IMR-90 (cell line): ENCODE measurements around the gene SPOUT1. TPM values are rescaled to one million over a fixed set of nuclear protein-coding genes. Genes with fewer than 3 reads are reported as not detected.

Experiments
- ATAC-seq: fragments of 200-7000 bp; cut with Tn5 transposase; 2 replicates; pipeline ENCODE4 v1.9.1; 2020; ENCODE audit warnings: low read depth, mild to moderate bottlenecking, moderate library complexity
- BruUV-seq: library from RNA; stranded (reverse); fragments of 400-500 nt; replicated peaks from 2 replicates; lab custom pipeline; 2021; lab: Mats Ljungman, UMichigan
- CTCF ChIA-PET: fragments of 300-600 bp; formaldehyde crosslinking; extraction: SDS; loops from one replicate; lab custom pipeline; 2021; ENCODE audit warnings: antibody characterized with exemption; lab: Yijun Ruan, JAX
- POLR2A ChIA-PET: fragments of 300-600 bp; sonication (Branson Sonifier 250); formaldehyde crosslinking; loops from one replicate; lab custom pipeline; 2022; ENCODE audit warnings: antibody characterized with exemption; ENCODE audit not compliant: unreplicated experiment; lab: Charles Lee
- DNase-seq: peaks from one replicate; pipeline ENCODE4 v3.0.0; 2013
- H2AFZ ChIP-seq: replicated peaks from 2 replicates; pipeline ENCODE3; 2013; ENCODE audit warnings: low read length, mild to moderate bottlenecking; ENCODE audit not compliant: poor library complexity
- H2AK5ac ChIP-seq: 2 replicates; pipeline ENCODE4 v1.6.1; 2013; ENCODE audit warnings: low read depth, low read length, inconsistent platforms
- H2AK9ac ChIP-seq: replicated peaks from 2 replicates; pipeline ENCODE3; 2013; ENCODE audit warnings: mild to moderate bottlenecking, low read depth, low read length, moderate library complexity; ENCODE audit not compliant: poor library complexity
- H2BK120ac ChIP-seq: 2 replicates; pipeline ENCODE4 v1.6.1; 2013; ENCODE audit warnings: low read depth, low read length, inconsistent platforms
- H2BK15ac ChIP-seq: 3 replicates; pipeline ENCODE4 v1.6.1; 2013; ENCODE audit warnings: low read depth, low read length, inconsistent platforms
- H2BK20ac ChIP-seq: 2 replicates; pipeline ENCODE4 v1.6.1; 2013; ENCODE audit warnings: low read depth, mild to moderate bottlenecking, inconsistent platforms, low read length, moderate library complexity
- H2BK5ac ChIP-seq: 2 replicates; pipeline ENCODE4 v1.6.1; 2013; ENCODE audit warnings: mild to moderate bottlenecking, low read depth, low read length, inconsistent platforms; ENCODE audit not compliant: poor library complexity, severe bottlenecking
- H3K14ac ChIP-seq: replicated peaks from 2 replicates; pipeline ENCODE4 v1.6.1; 2013; ENCODE audit warnings: low read depth, low read length, inconsistent platforms
- H3K18ac ChIP-seq: 2 replicates; pipeline ENCODE4 v1.6.1; 2013; ENCODE audit warnings: low read depth, low read length, control low read depth
- H3K23ac ChIP-seq: 2 replicates; pipeline ENCODE4 v1.6.1; 2013; ENCODE audit warnings: low read depth, low read length, inconsistent platforms
- H3K27ac ChIP-seq: 2 replicates; pipeline ENCODE4 v1.5.1; 2013; ENCODE audit warnings: mild to moderate bottlenecking, control low read depth, low read length; ENCODE audit not compliant: insufficient read depth
- H3K27me3 ChIP-seq: 2 replicates; pipeline ENCODE4 v1.6.1; 2013; ENCODE audit warnings: low read length; ENCODE audit not compliant: control insufficient read depth, insufficient read depth
- H3K36me3 ChIP-seq: 2 replicates; pipeline ENCODE4 v1.6.1; 2013; ENCODE audit warnings: low read length, mixed read lengths; ENCODE audit not compliant: control insufficient read depth, insufficient read depth
- H3K4ac ChIP-seq: 2 replicates; pipeline ENCODE4 v1.6.1; 2013; ENCODE audit warnings: low read depth, low read length, inconsistent platforms
- H3K4me1 ChIP-seq: 2 replicates; pipeline ENCODE4 v1.6.1; 2013; ENCODE audit warnings: low read length, mixed read lengths; ENCODE audit not compliant: control insufficient read depth, insufficient read depth
- H3K4me2 ChIP-seq: 2 replicates; pipeline ENCODE4 v1.6.1; 2013; ENCODE audit warnings: low read depth, mild to moderate bottlenecking, control low read depth, low read length, moderate library complexity
- H3K4me3 ChIP-seq: 2 replicates; pipeline ENCODE4 v1.5.1; 2013; ENCODE audit warnings: low read depth, mild to moderate bottlenecking, control low read depth, low read length, moderate library complexity; ENCODE audit not compliant: insufficient read depth
- H3K56ac ChIP-seq: 2 replicates; pipeline ENCODE4 v1.6.1; 2013; ENCODE audit warnings: low read length, inconsistent platforms; ENCODE audit not compliant: insufficient read depth; ENCODE audit errors: extremely low read depth
- H3K79me1 ChIP-seq, 2 experiments: 2 replicates each; pipeline ENCODE4 v1.6.1; 2013; ENCODE audit warnings: low read length in 2 of 2, inconsistent platforms in 1 of 2, low read depth in 1 of 2
- H3K9ac ChIP-seq: 2 replicates; pipeline ENCODE4 v1.6.1; 2013; ENCODE audit warnings: low read depth, low read length, control low read depth
- H3K9me1 ChIP-seq: 2 replicates; pipeline ENCODE4 v1.6.1; 2013; ENCODE audit warnings: low read length, inconsistent platforms; ENCODE audit not compliant: insufficient read depth
- H3K9me3 ChIP-seq: 2 replicates; pipeline ENCODE4 v1.6.1; 2013; ENCODE audit warnings: low read length; ENCODE audit not compliant: control insufficient read depth, insufficient read depth
- H4K20me1 ChIP-seq: 2 replicates; pipeline ENCODE4 v1.6.1; 2013; ENCODE audit warnings: low read length, inconsistent platforms; ENCODE audit not compliant: insufficient read depth
- H4K5ac ChIP-seq: 2 replicates; pipeline ENCODE4 v1.6.1; 2013; ENCODE audit warnings: mild to moderate bottlenecking, low read depth, low read length, control low read depth
- H4K8ac ChIP-seq, 2 experiments: 2 replicates each; pipeline ENCODE4 v1.6.1; 2013; ENCODE audit warnings: low read depth in 2 of 2, low read length in 2 of 2, control low read depth in 1 of 2, inconsistent platforms in 1 of 2
- H4K91ac ChIP-seq: 2 replicates; pipeline ENCODE4 v1.6.1; 2013; ENCODE audit warnings: low read depth, low read length, inconsistent platforms; ENCODE audit not compliant: insufficient read depth
- BHLHE40 ChIP-seq: fragments of 150-350 bp; IDR thresholded peaks from 2 replicates; pipeline ENCODE4 v1.6.1; 2016; ENCODE audit warnings: mild to moderate bottlenecking, low read depth, low read length
- CEBPB ChIP-seq: IDR thresholded peaks from 2 replicates; pipeline ENCODE4 v1.6.1; 2012; ENCODE audit warnings: low read depth, low read length, improper control_type of control experiment
- CTCF ChIP-seq: conservative IDR thresholded peaks from 2 replicates; pipeline ENCODE4 v1.5.1; 2012; ENCODE audit warnings: mild to moderate bottlenecking, low read depth, low read length, improper control_type of control experiment
- ELK1 ChIP-seq: fragments of 150-350 bp; IDR thresholded peaks from 2 replicates; pipeline ENCODE4 v1.6.1; 2016; ENCODE audit warnings: low read depth, mild to moderate bottlenecking, low read length, moderate library complexity, borderline replicate concordance
- FOS ChIP-seq: fragments of 150-350 bp; IDR thresholded peaks from 2 replicates; pipeline ENCODE4 v1.6.1; 2016; ENCODE audit warnings: low read depth, low read length
- MAFK ChIP-seq: IDR thresholded peaks from 2 replicates; pipeline ENCODE4 v1.6.1; 2012; ENCODE audit warnings: low read depth, low read length, improper control_type of control experiment
- MAZ ChIP-seq: IDR thresholded peaks from 2 replicates; pipeline ENCODE4 v1.6.1; 2012; ENCODE audit warnings: low read depth, mild to moderate bottlenecking, low read length, improper control_type of control experiment, moderate library complexity, borderline replicate concordance
- POLR2A ChIP-seq: IDR thresholded peaks from 2 replicates; pipeline ENCODE4 v1.6.1; 2012; ENCODE audit warnings: mild to moderate bottlenecking, low read depth, low read length
- RAD21 ChIP-seq: IDR thresholded peaks from 2 replicates; pipeline ENCODE4 v1.6.1; 2012; ENCODE audit warnings: low read length, improper control_type of control experiment
- RCOR1 ChIP-seq: IDR thresholded peaks from 2 replicates; pipeline ENCODE4 v1.6.1; 2012; ENCODE audit warnings: mild to moderate bottlenecking, low read length, improper control_type of control experiment; ENCODE audit not compliant: insufficient replicate concordance
- RFX5 ChIP-seq: IDR thresholded peaks from 2 replicates; pipeline ENCODE4 v1.8.0; 2012; ENCODE audit warnings: low read depth, mild to moderate bottlenecking, low read length, moderate library complexity
- SMC3 ChIP-seq: fragments of 150-350 bp; IDR thresholded peaks from 2 replicates; pipeline ENCODE4 v1.6.1; 2016; ENCODE audit warnings: low read depth, mild to moderate bottlenecking, antibody characterized with exemption, low read length, moderate library complexity
- USF2 ChIP-seq: fragments of 150-350 bp; IDR thresholded peaks from 2 replicates; pipeline ENCODE4 v1.6.1; 2017; ENCODE audit warnings: mild to moderate bottlenecking, antibody characterized with exemption, low read length, low read depth
- WGBS, 2 experiments: methylation state at CpG; one replicate each; pipeline versions ENCODE4 v1.1.5 to v1.1.7; 2013; ENCODE audit warnings: missing lambda C conversion rate in 2 of 2; ENCODE audit not compliant: insufficient read length in 1 of 2; ENCODE audit errors: extremely low coverage in 2 of 2; 5-methylcytosine and 5-hydroxymethylcytosine counted together
- dilution Hi-C: fragments of 300-500 bp; cut with HindIII; formaldehyde crosslinking; loops from one replicate; pipeline ENCODE4 v1.14.3; 2018; ENCODE audit warnings: low sequenced_read_pairs; ENCODE audit not compliant: unreplicated experiment
- in situ Hi-C: fragments of 300-500 bp; cut with MboI; formaldehyde crosslinking; loops from 3 replicates; pipeline ENCODE4 v1.14.3; 2019; ENCODE audit warnings: low sequenced_read_pairs, inconsistent platforms, mixed read lengths
- intact Hi-C: fragments of 100-400 bp; cut with micrococcal nuclease; formaldehyde crosslinking; loops from 2 replicates; pipeline ENCODE4 v1.10.0; 2022
- polyA plus RNA-seq, 3 experiments: library from polyadenylated mRNA; depleted of rRNA; stranded (reverse); fragments of >200 nt; gene quantifications; 2 replicates each; pipeline ENCODE4 v1.2.3, GENCODE V29; 2012; ENCODE audit warnings: low replicate concordance in 1 of 3
- total RNA-seq: library from RNA; depleted of rRNA; stranded (reverse); fragments of >200 nt; gene quantifications from 2 replicates; pipeline ENCODE4 v1.2.3, GENCODE V29; 2012

SPOUT1 gene
- total and polyA plus RNA-seq, 2 of the 4 experiments (the other 2 are of a cell fraction), result 17.9 to 27.8 TPM

- peak; percentile 95 for ATAC-seq
- TF ChIP-seq CTCF (no peak), RFX5 (no peak), MAFK (no peak), RCOR1 (no peak), POLR2A (no peak), ELK1 (no peak), BHLHE40 (peak; percentile 94), USF2 (peak; percentile 94), MAZ (peak; percentile 94), CEBPB (peak; percentile 92), FOS (no peak), SMC3 (peak; percentile 15; the same call in 1 of the 2 replicates), RAD21 (peak; percentile 22; the same call in 1 of the 2 replicates)
These were observed 42.7 kb downstream of the SPOUT1 start, which contains the start of gene TBC1D13 for GRCh38 chr9:128786681-128787601. TSS of gene TBC1D13 (plus strand) at chr9:128787253. CDS start at chr9:128787354, 101 bp downstream.

More at GRCh38 chr9:128786681-128787601, 42.7 kb downstream of the SPOUT1 start, which contains the start of gene TBC1D13:
- Histone ChIP-seq H3K4ac (peak within 1 kb of the TSS; percentile 85), H4K91ac (peak within 1 kb of the TSS; percentile 66), H3K27me3 (no peaks in the 10 kb centered on the region), H3K23ac (peak within 1 kb of the TSS; percentile 81), H3K27ac (peak within 1 kb of the TSS; percentile 84), H3K4me1 (peaks cover 6% of the 10 kb centered on the region), H3K18ac (peak within 1 kb of the TSS; percentile 5; the same call in 1 of the 2 replicates), H3K4me2 (peak within 1 kb of the TSS; percentile 98), H4K20me1 (0 out of 2 replicates have a peak, but pooled peaks cover 5% of the 10 kb centered on the region), H3K9ac (peak within 1 kb of the TSS; percentile 92), H2BK20ac (no peak within 1 kb of the TSS), H2AK9ac (peak within 1 kb of the TSS; percentile 99), H3K36me3 (peaks cover 18% of the 10 kb centered on the region), H3K79me1 (peaks cover 13 to 37% of the 10 kb centered on the region in 2 experiments), H3K14ac (peak within 1 kb of the TSS; percentile 96), H3K9me1 (no peaks in the 10 kb centered on the region; the same call in 1 of the 2 replicates), H4K5ac (peak within 1 kb of the TSS; percentile 72), H2BK5ac (peak within 1 kb of the TSS; percentile 79), H4K8ac (peak within 1 kb of the TSS; percentile 92 to 100), H3K56ac (peak within 1 kb of the TSS; percentile 43), H2BK15ac (peak within 1 kb of the TSS; percentile 26; the same call in 1 of the 3 replicates), H2AFZ (peak within 1 kb of the TSS; percentile 100), H2AK5ac (peak within 1 kb of the TSS; percentile 85), H3K4me3 (peak within 1 kb of the TSS; percentile 81), H2BK120ac (peak within 1 kb of the TSS; percentile 68), H3K9me3 (no peaks in the 10 kb centered on the region)
- 0% methylated on average over 37 of the region's 64 CpGs; no CpG with 5 or more reads in 1 of the 2 experiments for WGBS, 2 experiments
- in situ Hi-C loops, result no loop called here
- intact Hi-C loops, result loop anchor here (2.0 kb wide), 1 partner anchor 16 kb away; the partner anchor contains the start of gene ZER1
- dilution Hi-C loops, result no loop called here
- ChIA-PET CTCF (no interaction called here), POLR2A (no interaction called here)
- peak; percentile 70 for DNase-seq
- no TSS peak for BruUV-seq
